ENCODE data around the gene SLIT3. TPM values are rescaled to one million over a fixed set of nuclear protein-coding genes. Genes with fewer than 3 reads are reported as not detected.

SLIT3 gene
- total and polyA plus RNA-seq, 2 experiments from 2014 or later: 0.59 to 0.71 TPM

DNA sequence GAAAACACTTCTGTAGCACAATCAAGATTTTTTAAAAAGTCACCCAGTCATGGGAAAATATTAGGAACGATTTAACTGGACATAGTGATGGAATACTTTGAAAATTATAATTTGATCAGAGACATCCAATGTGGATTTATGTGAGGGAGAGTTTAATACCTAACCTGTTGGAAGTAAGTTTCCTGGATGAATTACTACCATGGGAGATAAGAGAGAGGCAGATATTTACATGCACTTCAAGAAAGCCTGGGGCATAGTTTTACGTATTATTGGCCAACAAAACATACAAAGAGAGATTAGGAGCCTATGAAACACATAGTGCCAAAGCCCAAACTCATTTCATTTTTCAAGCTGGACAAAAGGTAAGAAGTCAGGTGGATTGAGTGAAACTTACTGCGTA, 336.8 kb downstream of the SLIT3 start:
- H3K27ac Mint-ChIP-seq: no peak overlapping the region
- Histone ChIP-seq H3K79me2 (replicated peaks; ENCODE audit: insufficient read depth) (no peaks in the 10 kb centered on the region), H3K4me1 (ENCODE audit: insufficient read depth) (no peaks in the 10 kb centered on the region; the same call in 1 of the 2 replicates), H3K36me3 (ENCODE audit: insufficient read depth) (no peaks in the 10 kb centered on the region), H3K4me3 (no peak overlapping the region), H3K27ac (ENCODE audit: low read depth) (no peak overlapping the region), H2AFZ (no peak overlapping the region), H4K20me1 (replicated peaks; ENCODE audit: insufficient read depth) (no peaks in the 10 kb centered on the region), H3F3A (replicated peaks; ENCODE audit: low read depth) (no peaks in the 10 kb centered on the region), H3K9me2 (ENCODE audit: insufficient read depth) (no peaks in the 10 kb centered on the region), H3K4me2 (no peak overlapping the region), H3K27me3 (ENCODE audit: insufficient read depth) (no peaks in the 10 kb centered on the region)
- H3K36me3 Mint-ChIP-seq (ENCODE audit: low read depth): no peaks in the 10 kb centered on the region; the same call in 2 of the 3 replicates
- no peaks in the 10 kb centered on the region for H3K27me3 Mint-ChIP-seq (ENCODE audit: insufficient read depth, low read depth, poor library complexity)
- no peak for ATAC-seq
- TF ChIP-seq ZNF114 (CRISPR knock-in tag; IDR thresholded peaks at IDR 0.05): no peak
- TF ChIP-seq NANOG (IDR thresholded peaks at IDR 0.05; ENCODE audit: borderline replicate concordance): no peak
- TF ChIP-seq EZH2 (IDR thresholded peaks at IDR 0.05; ENCODE audit: low read depth, unreplicated experiment): no peak
- TF ChIP-seq, protein P1, sequence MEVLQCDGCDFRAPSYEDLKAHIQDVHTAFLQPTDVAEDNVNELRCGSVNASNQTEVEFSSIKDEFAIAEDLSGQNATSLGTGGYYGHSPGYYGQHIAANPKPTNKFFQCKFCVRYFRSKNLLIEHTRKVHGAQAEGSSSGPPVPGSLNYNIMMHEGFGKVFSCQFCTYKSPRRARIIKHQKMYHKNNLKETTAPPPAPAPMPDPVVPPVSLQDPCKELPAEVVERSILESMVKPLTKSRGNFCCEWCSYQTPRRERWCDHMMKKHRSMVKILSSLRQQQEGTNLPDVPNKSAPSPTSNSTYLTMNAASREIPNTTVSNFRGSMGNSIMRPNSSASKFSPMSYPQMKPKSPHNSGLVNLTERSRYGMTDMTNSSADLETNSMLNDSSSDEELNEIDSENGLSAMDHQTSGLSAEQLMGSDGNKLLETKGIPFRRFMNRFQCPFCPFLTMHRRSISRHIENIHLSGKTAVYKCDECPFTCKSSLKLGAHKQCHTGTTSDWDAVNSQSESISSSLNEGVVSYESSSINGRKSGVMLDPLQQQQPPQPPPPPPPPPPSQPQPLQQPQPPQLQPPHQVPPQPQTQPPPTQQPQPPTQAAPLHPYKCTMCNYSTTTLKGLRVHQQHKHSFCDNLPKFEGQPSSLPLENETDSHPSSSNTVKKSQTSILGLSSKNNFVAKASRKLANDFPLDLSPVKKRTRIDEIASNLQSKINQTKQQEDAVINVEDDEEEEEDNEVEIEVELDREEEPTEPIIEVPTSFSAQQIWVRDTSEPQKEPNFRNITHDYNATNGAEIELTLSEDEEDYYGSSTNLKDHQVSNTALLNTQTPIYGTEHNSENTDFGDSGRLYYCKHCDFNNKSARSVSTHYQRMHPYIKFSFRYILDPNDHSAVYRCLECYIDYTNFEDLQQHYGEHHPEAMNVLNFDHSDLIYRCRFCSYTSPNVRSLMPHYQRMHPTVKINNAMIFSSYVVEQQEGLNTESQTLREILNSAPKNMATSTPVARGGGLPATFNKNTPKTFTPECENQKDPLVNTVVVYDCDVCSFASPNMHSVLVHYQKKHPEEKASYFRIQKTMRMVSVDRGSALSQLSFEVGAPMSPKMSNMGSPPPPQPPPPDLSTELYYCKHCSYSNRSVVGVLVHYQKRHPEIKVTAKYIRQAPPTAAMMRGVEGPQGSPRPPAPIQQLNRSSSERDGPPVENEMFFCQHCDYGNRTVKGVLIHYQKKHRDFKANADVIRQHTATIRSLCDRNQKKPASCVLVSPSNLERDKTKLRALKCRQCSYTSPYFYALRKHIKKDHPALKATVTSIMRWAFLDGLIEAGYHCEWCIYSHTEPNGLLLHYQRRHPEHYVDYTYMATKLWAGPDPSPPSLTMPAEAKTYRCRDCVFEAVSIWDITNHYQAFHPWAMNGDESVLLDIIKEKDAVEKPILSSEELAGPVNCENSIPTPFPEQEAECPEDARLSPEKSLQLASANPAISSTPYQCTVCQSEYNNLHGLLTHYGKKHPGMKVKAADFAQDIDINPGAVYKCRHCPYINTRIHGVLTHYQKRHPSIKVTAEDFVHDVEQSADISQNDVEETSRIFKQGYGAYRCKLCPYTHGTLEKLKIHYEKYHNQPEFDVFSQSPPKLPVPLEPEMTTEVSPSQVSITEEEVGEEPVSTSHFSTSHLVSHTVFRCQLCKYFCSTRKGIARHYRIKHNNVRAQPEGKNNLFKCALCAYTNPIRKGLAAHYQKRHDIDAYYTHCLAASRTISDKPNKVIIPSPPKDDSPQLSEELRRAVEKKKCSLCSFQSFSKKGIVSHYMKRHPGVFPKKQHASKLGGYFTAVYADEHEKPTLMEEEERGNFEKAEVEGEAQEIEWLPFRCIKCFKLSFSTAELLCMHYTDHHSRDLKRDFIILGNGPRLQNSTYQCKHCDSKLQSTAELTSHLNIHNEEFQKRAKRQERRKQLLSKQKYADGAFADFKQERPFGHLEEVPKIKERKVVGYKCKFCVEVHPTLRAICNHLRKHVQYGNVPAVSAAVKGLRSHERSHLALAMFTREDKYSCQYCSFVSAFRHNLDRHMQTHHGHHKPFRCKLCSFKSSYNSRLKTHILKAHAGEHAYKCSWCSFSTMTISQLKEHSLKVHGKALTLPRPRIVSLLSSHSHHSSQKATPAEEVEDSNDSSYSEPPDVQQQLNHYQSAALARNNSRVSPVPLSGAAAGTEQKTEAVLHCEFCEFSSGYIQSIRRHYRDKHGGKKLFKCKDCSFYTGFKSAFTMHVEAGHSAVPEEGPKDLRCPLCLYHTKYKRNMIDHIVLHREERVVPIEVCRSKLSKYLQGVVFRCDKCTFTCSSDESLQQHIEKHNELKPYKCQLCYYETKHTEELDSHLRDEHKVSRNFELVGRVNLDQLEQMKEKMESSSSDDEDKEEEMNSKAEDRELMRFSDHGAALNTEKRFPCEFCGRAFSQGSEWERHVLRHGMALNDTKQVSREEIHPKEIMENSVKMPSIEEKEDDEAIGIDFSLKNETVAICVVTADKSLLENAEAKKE (CRISPR knock-in tag; IDR thresholded peaks at IDR 0.05): no peak
- no peak for TF ChIP-seq STAT1 (IDR thresholded peaks at IDR 0.05; ENCODE audit: unreplicated experiment)
- TF ChIP-seq CREB1 (CRISPR knock-in tag; IDR thresholded peaks at IDR 0.05; ENCODE audit: low read depth): no peak
- TF ChIP-seq, protein P2, sequence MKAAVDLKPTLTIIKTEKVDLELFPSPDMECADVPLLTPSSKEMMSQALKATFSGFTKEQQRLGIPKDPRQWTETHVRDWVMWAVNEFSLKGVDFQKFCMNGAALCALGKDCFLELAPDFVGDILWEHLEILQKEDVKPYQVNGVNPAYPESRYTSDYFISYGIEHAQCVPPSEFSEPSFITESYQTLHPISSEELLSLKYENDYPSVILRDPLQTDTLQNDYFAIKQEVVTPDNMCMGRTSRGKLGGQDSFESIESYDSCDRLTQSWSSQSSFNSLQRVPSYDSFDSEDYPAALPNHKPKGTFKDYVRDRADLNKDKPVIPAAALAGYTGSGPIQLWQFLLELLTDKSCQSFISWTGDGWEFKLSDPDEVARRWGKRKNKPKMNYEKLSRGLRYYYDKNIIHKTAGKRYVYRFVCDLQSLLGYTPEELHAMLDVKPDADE (IDR thresholded peaks at IDR 0.05): no peak
- TF ChIP-seq ZNF331 (CRISPR knock-in tag; IDR thresholded peaks at IDR 0.05; ENCODE audit: low read depth): no peak
- TF ChIP-seq, protein P3, sequence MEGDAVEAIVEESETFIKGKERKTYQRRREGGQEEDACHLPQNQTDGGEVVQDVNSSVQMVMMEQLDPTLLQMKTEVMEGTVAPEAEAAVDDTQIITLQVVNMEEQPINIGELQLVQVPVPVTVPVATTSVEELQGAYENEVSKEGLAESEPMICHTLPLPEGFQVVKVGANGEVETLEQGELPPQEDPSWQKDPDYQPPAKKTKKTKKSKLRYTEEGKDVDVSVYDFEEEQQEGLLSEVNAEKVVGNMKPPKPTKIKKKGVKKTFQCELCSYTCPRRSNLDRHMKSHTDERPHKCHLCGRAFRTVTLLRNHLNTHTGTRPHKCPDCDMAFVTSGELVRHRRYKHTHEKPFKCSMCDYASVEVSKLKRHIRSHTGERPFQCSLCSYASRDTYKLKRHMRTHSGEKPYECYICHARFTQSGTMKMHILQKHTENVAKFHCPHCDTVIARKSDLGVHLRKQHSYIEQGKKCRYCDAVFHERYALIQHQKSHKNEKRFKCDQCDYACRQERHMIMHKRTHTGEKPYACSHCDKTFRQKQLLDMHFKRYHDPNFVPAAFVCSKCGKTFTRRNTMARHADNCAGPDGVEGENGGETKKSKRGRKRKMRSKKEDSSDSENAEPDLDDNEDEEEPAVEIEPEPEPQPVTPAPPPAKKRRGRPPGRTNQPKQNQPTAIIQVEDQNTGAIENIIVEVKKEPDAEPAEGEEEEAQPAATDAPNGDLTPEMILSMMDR (conservative IDR thresholded peaks at IDR 0.05; ENCODE audit: low read depth in 2 of 2): no peak
- no peak for TF ChIP-seq POLR2AphosphoS5 (IDR thresholded peaks at IDR 0.05; ENCODE audit: low read depth)
- H3K4me3 Mint-ChIP-seq: no peak overlapping the region
- no peak for DNase-seq (ENCODE audit: low spot score)
- no peaks in the 10 kb centered on the region for H3K9me3 Mint-ChIP-seq
- peaks cover 12% of the 10 kb centered on the region for H3K4me1 Mint-ChIP-seq

Data from GM23338 (cell line).